SK-N-SH (cell line): Measurements from ENCODE around the gene SPTBN5. TPM values are rescaled to one million over a fixed set of nuclear protein-coding genes. Genes with fewer than 3 reads are reported as not detected.

ENCODE experiments used
- CTCF ChIA-PET: fragments of 300-600, 350-600 bp; formaldehyde crosslinking; extraction: SDS; loops from one replicate; lab custom pipeline; 2021; lab: Yijun Ruan, JAX
- POLR2A ChIA-PET: fragments of 350-600 bp; sonication (Branson Sonifier 250); formaldehyde crosslinking; extraction: SDS; loops from one replicate; lab custom pipeline; 2020; ENCODE audit warnings: antibody characterized with exemption, inconsistent platforms; lab: Yijun Ruan, JAX
- DNase-seq: peaks from one replicate; pipeline ENCODE4 v3.0.0; 2012
- H2AFZ ChIP-seq: fragments of 200-600 bp; sonication (generic); 2 replicates; pipeline ENCODE4 v1.8.1; 2016; ENCODE audit warnings: antibody characterized with exemption, mild to moderate bottlenecking, low read depth
- H3F3A ChIP-seq: fragments of 200-600 bp; sonication (generic); replicated peaks from 2 replicates; pipeline ENCODE3; 2016; ENCODE audit warnings: antibody characterized with exemption, mild to moderate bottlenecking; ENCODE audit not compliant: insufficient read depth
- H3K27ac ChIP-seq, 2 experiments: fragments of 200-500 bp in 1 of 2; fragments of 200-600 bp in 1 of 2; sonication (Bioruptor generic) in 1 of 2; sonication (generic), shearing (Covaris generic) in 1 of 2; 2 replicates each; pipeline versions ENCODE4 v1.5.1 to v1.6.1; 2014 to 2016; ENCODE audit warnings: low read depth in 2 of 2, inconsistent platforms in 1 of 2, low read length in 1 of 2, mild to moderate bottlenecking in 1 of 2, mixed read lengths in 1 of 2
- H3K27me3 ChIP-seq: fragments of 200-600 bp; sonication (generic), shearing (Covaris generic); 2 replicates; pipeline ENCODE4 v1.6.1; 2016; ENCODE audit warnings: mixed run types; ENCODE audit not compliant: insufficient read depth
- H3K36me3 ChIP-seq, 2 experiments: fragments of 200-500 bp in 1 of 2; fragments of 200-600 bp in 1 of 2; sonication (Bioruptor generic) in 1 of 2; sonication (generic) in 1 of 2; replicated peaks in 1 of 2; 2 replicates each; pipeline versions ENCODE3 to v1.5.1; 2014 to 2016; ENCODE audit warnings: low read length in 1 of 2, mild to moderate bottlenecking in 1 of 2; ENCODE audit not compliant: insufficient read depth in 2 of 2, control insufficient read depth in 1 of 2
- H3K4me1 ChIP-seq, 2 experiments: fragments of 200-500 bp in 1 of 2; fragments of 200-600 bp in 1 of 2; sonication (Bioruptor generic) in 1 of 2; sonication (generic), shearing (Covaris generic) in 1 of 2; 2 replicates each; pipeline versions ENCODE4 v1.5.1 to v1.6.1; 2014 to 2016; ENCODE audit warnings: low read depth in 1 of 2, low read length in 1 of 2, mixed run types in 1 of 2; ENCODE audit not compliant: insufficient read depth in 2 of 2, control insufficient read depth in 1 of 2
- H3K4me2 ChIP-seq: fragments of 200-600 bp; sonication (generic), shearing (Covaris generic); 2 replicates; pipeline ENCODE4 v1.6.1; 2017; ENCODE audit warnings: mixed run types
- H3K4me3 ChIP-seq, 2 experiments: fragments of 200-500 bp in 1 of 2; fragments of 200-600 bp in 1 of 2; sonication (Bioruptor generic) in 1 of 2; sonication (generic), shearing (Covaris generic) in 1 of 2; 2 replicates each; pipeline versions ENCODE4 v1.5.1 to v1.8.1; 2014 to 2016; ENCODE audit warnings: low read depth in 2 of 2, inconsistent platforms in 1 of 2, low read length in 1 of 2, mild to moderate bottlenecking in 1 of 2, mixed read lengths in 1 of 2, moderate library complexity in 1 of 2
- H3K79me2 ChIP-seq: fragments of 200-600 bp; sonication (generic); 2 replicates; pipeline ENCODE4 v1.8.1; 2017; ENCODE audit warnings: mild to moderate bottlenecking; ENCODE audit not compliant: insufficient read depth
- H3K9ac ChIP-seq: fragments of 200-600 bp; sonication (generic); 2 replicates; pipeline ENCODE4 v1.6.1; 2017; ENCODE audit warnings: mixed run types
- H3K9me2 ChIP-seq: fragments of 200-600 bp; sonication (generic); 2 replicates; pipeline ENCODE4 v1.6.1; 2017; ENCODE audit warnings: mixed run types
- H3K9me3 ChIP-seq: fragments of 200-600 bp; sonication (generic); 2 replicates; pipeline ENCODE4 v1.6.1; 2017; ENCODE audit warnings: mixed run types, mild to moderate bottlenecking, moderate library complexity
- H4K20me1 ChIP-seq: fragments of 200-600 bp; sonication (generic); 2 replicates; pipeline ENCODE4 v1.6.1; 2017; ENCODE audit warnings: mild to moderate bottlenecking, mixed run types; ENCODE audit not compliant: insufficient read depth
- CHD2 ChIP-seq: fragments of 150-350 bp; IDR thresholded peaks from 2 replicates; pipeline ENCODE4 v1.6.1; 2018; ENCODE audit warnings: low read length; ENCODE audit not compliant: partially characterized antibody
- ELF1 ChIP-seq: IDR thresholded peaks from 2 replicates; pipeline ENCODE4 v1.4.0; 2012
- EP300 ChIP-seq, 2 experiments: IDR thresholded peaks; 2 replicates each; pipeline versions ENCODE4 v1.4.0 to v1.6.1; 2012; ENCODE audit warnings: borderline replicate concordance in 1 of 2, low read depth in 1 of 2, low read length in 1 of 2
- EZH2phosphoT487 ChIP-seq: fragments of 200-600 bp; sonication (generic); IDR thresholded peaks from 2 replicates; pipeline ENCODE4 v1.6.1; 2017; ENCODE audit warnings: low read depth, mixed run types, mild to moderate bottlenecking, antibody characterized with exemption, moderate library complexity, borderline replicate concordance
- FOSL2 ChIP-seq: IDR thresholded peaks from 2 replicates; pipeline ENCODE4 v1.4.0; 2012; ENCODE audit warnings: low read depth, mild to moderate bottlenecking, moderate library complexity, borderline replicate concordance
- IRF3 ChIP-seq: fragments of 150-350 bp; IDR thresholded peaks from 2 replicates; pipeline ENCODE4 v1.6.1; 2016; ENCODE audit warnings: mild to moderate bottlenecking, low read depth, low read length
- MEF2A ChIP-seq: IDR thresholded peaks from 2 replicates; pipeline ENCODE4 v1.4.0; 2012; ENCODE audit warnings: low read depth, borderline replicate concordance
- MXI1 ChIP-seq: IDR thresholded peaks from 2 replicates; pipeline ENCODE4 v1.6.1; 2012; ENCODE audit warnings: mild to moderate bottlenecking, low read depth, low read length, improper control_type of control experiment
- NFIC ChIP-seq: IDR thresholded peaks from 2 replicates; pipeline ENCODE4 v1.4.0; 2012; ENCODE audit warnings: borderline replicate concordance
- NRF1 ChIP-seq: IDR thresholded peaks from 2 replicates; pipeline ENCODE4 v1.6.1; 2012; ENCODE audit warnings: low read depth, mild to moderate bottlenecking, low read length
- PBX3 ChIP-seq: IDR thresholded peaks from 2 replicates; pipeline ENCODE4; 2012
- POLR2AphosphoS5 ChIP-seq: IDR thresholded peaks from 2 replicates; pipeline ENCODE4 v1.6.1; 2012; ENCODE audit warnings: low read depth, low read length
- REST ChIP-seq: IDR thresholded peaks from 2 replicates; pipeline ENCODE4 v1.6.1; 2012; ENCODE audit warnings: mild to moderate bottlenecking, low read depth, low read length, moderate library complexity
- RFX5 ChIP-seq: IDR thresholded peaks from 2 replicates; pipeline ENCODE4 v1.6.1; 2012; ENCODE audit warnings: mild to moderate bottlenecking, improper control_type of control experiment, low read length
- SIN3A ChIP-seq: IDR thresholded peaks from 2 replicates; pipeline ENCODE4 v1.6.1; 2012; ENCODE audit warnings: low read depth, mild to moderate bottlenecking, low read length, moderate library complexity, borderline replicate concordance
- SMC3 ChIP-seq: IDR thresholded peaks from 2 replicates; pipeline ENCODE4 v1.6.1; 2012; ENCODE audit warnings: low read depth, low read length, improper control_type of control experiment
- TEAD4 ChIP-seq: IDR thresholded peaks from 2 replicates; pipeline ENCODE4 v1.4.0; 2012; ENCODE audit warnings: mild to moderate bottlenecking, borderline replicate concordance; ENCODE audit not compliant: insufficient read depth
- USF2 ChIP-seq: fragments of 150-350 bp; IDR thresholded peaks from 2 replicates; pipeline ENCODE4 v1.6.1; 2017; ENCODE audit warnings: antibody characterized with exemption, low read length, low read depth, borderline replicate concordance
- WGBS: methylation state at CpG from one replicate; pipeline ENCODE4 v1.1.6; 2017; ENCODE audit warnings: low lambda C conversion rate; 5-methylcytosine and 5-hydroxymethylcytosine counted together
- polyA plus RNA-seq, 3 experiments: library from polyadenylated mRNA; depleted of rRNA; stranded (reverse); fragments of >200 nt; gene quantifications; 2 replicates each; pipeline ENCODE4 v1.2.3, GENCODE V29; 2012

Gene SPTBN5
- polyA plus RNA-seq, 1 of the 3 experiments (the other 2 are of a cell fraction) = 0.23 TPM

- TF ChIP-seq NRF1 (no peak), SMC3 (no peak), POLR2AphosphoS5 (no peak), MEF2A (no peak), MXI1 (no peak), CHD2 (no peak), PBX3 (no peak), IRF3 (no peak), FOSL2 (no peak), USF2 (no peak), EZH2phosphoT487 (no peak), TEAD4 (no peak), ELF1 (no peak), NFIC (no peak), SIN3A (no peak), REST (no peak), RFX5 (no peak), EP300 (IDR thresholded peaks at IDR 0.05; ENCODE audit: borderline replicate concordance in 1 of 2, low read depth in 1 of 2, low read length in 1 of 2) (no peak)
- no peak overlapping the region for H3K4me2 ChIP-seq
- peaks cover 6% of the 10 kb centered on the region for H3F3A ChIP-seq
- no peaks in the 10 kb centered on the region for H3K9me3 ChIP-seq
- H4K20me1 ChIP-seq = 0 out of 2 replicates have a peak, but pooled peaks cover 4% of the 10 kb centered on the region
- H3K4me1 ChIP-seq = peaks cover 5 to 8% of the 10 kb centered on the region in 2 experiments; a peak in 2 of 4 replicates
- 88% methylated on average over 6 of the region's 6 CpGs for WGBS
- H3K9ac ChIP-seq = no peak overlapping the region
- no peak for DNase-seq
- no peaks in the 10 kb centered on the region for H3K9me2 ChIP-seq
- H3K27ac ChIP-seq = no peak overlapping the region
- ChIA-PET POLR2A (no interaction called here), CTCF (interaction anchor here (1.0 to 5.6 kb wide), 5 partner anchors 11 to 357 kb away, joined by 3 to 50 read pairs (median 3); no protein-coding TSS in a partner anchor)
- peaks cover 0 to 4% of the 10 kb centered on the region in 2 experiments for H3K36me3 ChIP-seq
- no peak overlapping the region for H2AFZ ChIP-seq
- H3K4me3 ChIP-seq = no peak overlapping the region
- H3K79me2 ChIP-seq = peaks cover 11% of the 10 kb centered on the region; the same call in 1 of the 2 replicates
- no peaks in the 10 kb centered on the region for H3K27me3 ChIP-seq
Measured at GRCh38 chr15:41915255-41915994, 21.6 kb upstream of the SPTBN5 start.
